Measurements from ENCODE around the gene BDKRB1.

Gene BDKRB1

GRCh38 chr14:96268431-96269358, 12.7 kb downstream of the BDKRB1 start:
- TF ChIP-seq ESRRG (CRISPR knock-in tag; IDR thresholded peaks at IDR 0.05) (no peak), ISL1 (CRISPR knock-in tag; IDR thresholded peaks at IDR 0.05) (peak; percentile 78), CSRNP3 (CRISPR knock-in tag; IDR thresholded peaks at IDR 0.05) (peak; percentile 43; the same call in 1 of the 2 replicates), TCF4 (CRISPR knock-in tag; IDR thresholded peaks at IDR 0.05; ENCODE audit: borderline replicate concordance) (no peak; the same call in 1 of the 2 replicates), BACH2 (CRISPR knock-in tag; IDR thresholded peaks at IDR 0.05; ENCODE audit: borderline replicate concordance) (no peak), TSHZ2 (CRISPR knock-in tag; IDR thresholded peaks at IDR 0.05) (no peak), PATZ1 (CRISPR knock-in tag; IDR thresholded peaks at IDR 0.05; ENCODE audit: borderline replicate concordance) (peak; percentile 80; the same call in 1 of the 2 replicates), ZNF565 (CRISPR knock-in tag; conservative IDR thresholded peaks at IDR 0.05; ENCODE audit: low read depth) (no peak), PPARA (CRISPR knock-in tag; IDR thresholded peaks at IDR 0.05; ENCODE audit: borderline replicate concordance) (no peak)
- ATAC-seq: peak; percentile 87

- peak; percentile 60 for ATAC-seq
- TF ChIP-seq ESRRG (CRISPR knock-in tag; IDR thresholded peaks at IDR 0.05): 0 out of 2 replicates have a peak, but pooled peaks have one; percentile 3
- TF ChIP-seq OSR1 (CRISPR knock-in tag; IDR thresholded peaks at IDR 0.05): 0 out of 2 replicates have a peak, but pooled peaks have one; percentile 58
- no peak for TF ChIP-seq ZNF70 (CRISPR knock-in tag; IDR thresholded peaks at IDR 0.05)
- no peak for TF ChIP-seq CSRNP3 (CRISPR knock-in tag; IDR thresholded peaks at IDR 0.05)
- peak; percentile 57 for TF ChIP-seq ZFP3 (CRISPR knock-in tag; IDR thresholded peaks at IDR 0.05)
- no peak for TF ChIP-seq PATZ1 (CRISPR knock-in tag; IDR thresholded peaks at IDR 0.05; ENCODE audit: borderline replicate concordance)
- TF ChIP-seq CSDC2 (CRISPR knock-in tag; IDR thresholded peaks at IDR 0.05): peak; percentile 40; the same call in 1 of the 2 replicates
These were observed 13.3 kb downstream of the BDKRB1 start for GRCh38 chr14:96269359-96269710.

GRCh38 chr14:96270565-96271420, 14.8 kb downstream of the BDKRB1 start:
- ATAC-seq: no peak

More at GRCh38 chr14:96270565-96271420, 14.8 kb downstream of the BDKRB1 start:
- TF ChIP-seq TSHZ2 (CRISPR knock-in tag; IDR thresholded peaks at IDR 0.05) (no peak), CSRNP3 (CRISPR knock-in tag; IDR thresholded peaks at IDR 0.05) (no peak), TCF4 (CRISPR knock-in tag; IDR thresholded peaks at IDR 0.05; ENCODE audit: borderline replicate concordance) (no peak), ZNF70 (CRISPR knock-in tag; IDR thresholded peaks at IDR 0.05) (peak; percentile 90)
